D721Med (cell line): ENCODE data around the gene TCF3.
A peak's percentile ranks its signal among the peaks of the same experiment; 100 is the strongest.

Experiments
- DNase-seq: peaks from one replicate; pipeline ENCODE4 v3.0.0; 2011; ENCODE audit warnings: low spot score; ENCODE audit not compliant: insufficient read length
- FAIRE-seq: peaks from 2 replicates; lab custom pipeline; 2011; peaks lifted over from hg19 to GRCh38; lab: Jason Lieb, UNC
- TF ChIP-seq, protein P1 (sequence below): IDR thresholded peaks from 2 replicates; pipeline ENCODE4 v1.5.1; 2012; ENCODE audit warnings: mild to moderate bottlenecking, control low read depth; ENCODE audit not compliant: insufficient read depth; ENCODE audit errors: missing control alignments

Gene TCF3

GRCh38 chr19:1609103-1609396, 43.4 kb downstream of the TCF3 start:
- DNase-seq: no peak
- FAIRE-seq: no peak
- TF ChIP-seq, protein P1, sequence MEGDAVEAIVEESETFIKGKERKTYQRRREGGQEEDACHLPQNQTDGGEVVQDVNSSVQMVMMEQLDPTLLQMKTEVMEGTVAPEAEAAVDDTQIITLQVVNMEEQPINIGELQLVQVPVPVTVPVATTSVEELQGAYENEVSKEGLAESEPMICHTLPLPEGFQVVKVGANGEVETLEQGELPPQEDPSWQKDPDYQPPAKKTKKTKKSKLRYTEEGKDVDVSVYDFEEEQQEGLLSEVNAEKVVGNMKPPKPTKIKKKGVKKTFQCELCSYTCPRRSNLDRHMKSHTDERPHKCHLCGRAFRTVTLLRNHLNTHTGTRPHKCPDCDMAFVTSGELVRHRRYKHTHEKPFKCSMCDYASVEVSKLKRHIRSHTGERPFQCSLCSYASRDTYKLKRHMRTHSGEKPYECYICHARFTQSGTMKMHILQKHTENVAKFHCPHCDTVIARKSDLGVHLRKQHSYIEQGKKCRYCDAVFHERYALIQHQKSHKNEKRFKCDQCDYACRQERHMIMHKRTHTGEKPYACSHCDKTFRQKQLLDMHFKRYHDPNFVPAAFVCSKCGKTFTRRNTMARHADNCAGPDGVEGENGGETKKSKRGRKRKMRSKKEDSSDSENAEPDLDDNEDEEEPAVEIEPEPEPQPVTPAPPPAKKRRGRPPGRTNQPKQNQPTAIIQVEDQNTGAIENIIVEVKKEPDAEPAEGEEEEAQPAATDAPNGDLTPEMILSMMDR: no peak

- TF ChIP-seq, protein P1: no peak
- DNase-seq: no peak
- FAIRE-seq: no peak
Observed at GRCh38 chr19:1608359-1609102, 43.9 kb downstream of the TCF3 start.

GRCh38 chr19:1606138-1606651, 46.2 kb downstream of the TCF3 start:
- DNase-seq: no peak
- no peak for FAIRE-seq
- TF ChIP-seq, protein P1: no peak

DNA sequence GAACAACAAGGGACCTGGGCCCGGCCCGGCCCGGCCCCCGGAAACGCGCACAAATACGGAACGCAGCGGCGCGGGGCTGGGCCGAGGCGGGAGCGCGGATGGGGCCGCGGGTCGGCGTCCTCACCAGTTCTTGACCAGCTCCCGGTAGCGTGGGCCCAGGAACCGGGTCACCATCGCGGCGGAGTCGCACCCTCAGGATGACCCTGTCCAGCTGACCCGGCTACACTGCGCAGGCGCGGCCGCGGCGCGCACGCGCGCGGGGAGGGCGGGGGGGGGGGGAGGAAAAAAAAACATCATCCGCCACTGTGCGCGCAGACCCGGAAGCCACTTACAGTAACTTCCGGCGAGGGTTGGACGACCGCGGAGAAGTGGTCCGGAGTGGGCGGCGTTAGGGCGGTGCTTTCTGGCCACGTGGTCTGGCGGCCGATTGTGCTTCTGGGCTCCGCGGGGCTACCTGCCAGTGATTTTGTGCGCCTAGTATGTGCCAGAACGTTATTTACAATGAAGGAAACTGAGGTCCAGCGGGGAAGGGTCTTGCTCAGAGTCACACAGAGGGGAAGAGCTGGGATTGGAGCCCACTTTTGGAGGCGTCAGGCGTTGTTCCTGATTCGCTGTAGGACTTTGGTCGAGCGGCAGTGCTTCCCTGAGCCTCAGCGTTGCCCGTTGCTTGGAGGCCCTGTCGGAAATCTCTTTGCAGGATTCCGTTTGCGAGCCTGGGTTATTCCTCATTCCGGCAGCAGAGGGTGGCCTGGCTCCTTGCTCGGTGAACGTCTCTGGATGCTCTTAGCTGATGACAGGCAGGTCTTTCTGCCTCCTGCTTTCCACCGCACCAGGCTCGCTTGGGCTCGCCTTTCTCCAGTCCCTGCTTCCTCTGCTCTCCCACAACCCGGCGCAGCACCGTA, 46.9 kb downstream of the TCF3 start, which contains the start of gene UQCR11:
Gene UQCR11 (minus strand): TSS at position 227 of the 902 bp plus-strand sequence. CDS start 53 bp downstream, at position 174.
- TF ChIP-seq, protein P1: peak; percentile 40
- FAIRE-seq: no peak
- DNase-seq: peak; percentile 98

- FAIRE-seq: no peak
- TF ChIP-seq, protein P1: no peak
- no peak for DNase-seq
Observed at GRCh38 chr19:1602091-1602707, 50.2 kb downstream of the TCF3 start.

GRCh38 chr19:1601613-1602064, 50.8 kb downstream of the TCF3 start:
- no peak for FAIRE-seq
- no peak for DNase-seq
- TF ChIP-seq, protein P1: no peak
